Keratinocyte (primary cell): ENCODE results near the gene CDH9.

ENCODE experiments used
- CTCF ChIP-seq, 3 experiments: IDR thresholded peaks in 1 of 3; conservative IDR thresholded peaks in 1 of 3; optimal IDR thresholded peaks in 1 of 3; 2 replicates in 2 of 3; 3 replicates in 1 of 3; pipeline versions ENCODE3 to v1.5.1; 2011; ENCODE audit warnings: low read length in 3 of 3, mild to moderate bottlenecking in 3 of 3, moderate library complexity in 2 of 3, control low read depth in 1 of 3, inconsistent platforms in 1 of 3; ENCODE audit not compliant: insufficient read depth in 2 of 3; ENCODE audit errors: extremely low read depth in 1 of 3
- EZH2 ChIP-seq: IDR thresholded peaks from one replicate; pipeline ENCODE4 v1.6.1; 2012; ENCODE audit warnings: inconsistent platforms, mild to moderate bottlenecking, low read length, moderate library complexity

GRCh38 chr5:27026801-27027200 is 11.6 kb downstream of the CDH9 start:
- TF ChIP-seq CTCF (optimal IDR thresholded peaks at IDR 0.05 in 1 of 3, IDR thresholded peaks at IDR 0.05 in 1 of 3, conservative IDR thresholded peaks at IDR 0.05 in 1 of 3; ENCODE audit: extremely low read depth in 1 of 3, insufficient read depth in 2 of 3, low read length in 3 of 3) (no peak), EZH2 (no peak)
